GM23338 (cell line): ENCODE measurements around the gene THADA. TPM values are rescaled to one million over a fixed set of nuclear protein-coding genes. Genes with fewer than 3 reads are reported as not detected.

ENCODE experiments used
- ATAC-seq: fragments of 200-7000 bp; cut with Tn5 transposase; 3 replicates; pipeline ENCODE4 v1.9.1; 2020
- DNase-seq: peaks from one replicate; pipeline ENCODE4 v3.0.0-alpha.2; 2015; ENCODE audit warnings: low spot score
- H2AFZ ChIP-seq: fragments of 200-600 bp; sonication (generic); 2 replicates; pipeline ENCODE4 v1.8.0; 2016; ENCODE audit warnings: antibody characterized with exemption, mild to moderate bottlenecking, moderate library complexity
- H3F3A ChIP-seq: fragments of 200-600 bp; sonication (generic); replicated peaks from 2 replicates; pipeline ENCODE4 v1.8.0; 2017; ENCODE audit warnings: antibody characterized with exemption, mixed run types, low read depth
- H3K27ac ChIP-seq: fragments of 200-600 bp; sonication (generic); 2 replicates; pipeline ENCODE4 v1.6.1; 2016; ENCODE audit warnings: low read depth
- H3K27me3 ChIP-seq: fragments of 200-600 bp; sonication (generic); 2 replicates; pipeline ENCODE4 v1.8.0; 2016; ENCODE audit warnings: mild to moderate bottlenecking, mixed run types, moderate library complexity; ENCODE audit not compliant: insufficient read depth
- H3K36me3 ChIP-seq: fragments of 200-600 bp; sonication (generic); 2 replicates; pipeline ENCODE4 v1.8.0; 2016; ENCODE audit warnings: mild to moderate bottlenecking; ENCODE audit not compliant: insufficient read depth
- H3K4me1 ChIP-seq: fragments of 200-600 bp; sonication (generic); 2 replicates; pipeline ENCODE4 v1.8.0; 2016; ENCODE audit warnings: mild to moderate bottlenecking, moderate library complexity; ENCODE audit not compliant: insufficient read depth
- H3K4me2 ChIP-seq: fragments of 200-600 bp; sonication (generic); 2 replicates; pipeline ENCODE4 v1.7.1; 2017; ENCODE audit warnings: mixed run types
- H3K4me3 ChIP-seq: fragments of 200-600 bp; sonication (generic); 2 replicates; pipeline ENCODE4 v1.6.1; 2016; ENCODE audit warnings: mixed run types
- H3K79me2 ChIP-seq: fragments of 200-600 bp; sonication (generic); replicated peaks from 2 replicates; pipeline ENCODE4 v1.8.0; 2017; ENCODE audit warnings: mild to moderate bottlenecking; ENCODE audit not compliant: insufficient read depth
- H3K9me2 ChIP-seq: fragments of 200-600 bp; sonication (generic); 2 replicates; pipeline ENCODE4 v1.8.0; 2017; ENCODE audit not compliant: insufficient read depth
- H4K20me1 ChIP-seq: fragments of 200-600 bp; sonication (generic); replicated peaks from 2 replicates; pipeline ENCODE4 v1.8.0; 2017; ENCODE audit warnings: mild to moderate bottlenecking; ENCODE audit not compliant: insufficient read depth
- H3K27ac Mint-ChIP-seq: 2 replicates; pipeline ENCODE4 v1.8.0; 2020; ENCODE audit warnings: inconsistent platforms, mild to moderate bottlenecking, moderate library complexity, mixed read lengths
- H3K27me3 Mint-ChIP-seq: 3 replicates; pipeline ENCODE4 v1.8.0; 2022; ENCODE audit warnings: low read depth, mild to moderate bottlenecking, moderate library complexity, mixed read lengths, inconsistent platforms; ENCODE audit not compliant: insufficient read depth, poor library complexity
- H3K36me3 Mint-ChIP-seq: 3 replicates; pipeline ENCODE4 v1.8.0; 2021; ENCODE audit warnings: low read depth, mild to moderate bottlenecking, inconsistent platforms, moderate library complexity, mixed read lengths
- H3K4me1 Mint-ChIP-seq: 3 replicates; pipeline ENCODE4 v1.8.0; 2020; ENCODE audit warnings: mild to moderate bottlenecking, inconsistent platforms, mixed read lengths
- H3K4me3 Mint-ChIP-seq: 3 replicates; pipeline ENCODE4 v1.8.0; 2021; ENCODE audit warnings: moderate library complexity, mild to moderate bottlenecking, inconsistent platforms, mixed read lengths
- H3K9me3 Mint-ChIP-seq: 3 replicates; pipeline ENCODE4 v1.8.0; 2020; ENCODE audit warnings: moderate library complexity, mild to moderate bottlenecking, inconsistent platforms, mixed read lengths
- ETS1 ChIP-seq: IDR thresholded peaks from 2 replicates; pipeline ENCODE4 v1.6.1; 2016; ENCODE audit warnings: antibody characterized with exemption
- EZH2 ChIP-seq: fragments of 200-600 bp; sonication (generic); IDR thresholded peaks from one replicate; pipeline ENCODE4 v1.8.0; 2017; ENCODE audit warnings: antibody characterized with exemption, mild to moderate bottlenecking, low read depth; ENCODE audit not compliant: unreplicated experiment
- EZH2phosphoT487 ChIP-seq: fragments of 200-600 bp; sonication (generic); IDR thresholded peaks from one replicate; pipeline ENCODE4 v1.8.1; 2018; ENCODE audit warnings: antibody characterized with exemption; ENCODE audit not compliant: unreplicated experiment
- JUNB ChIP-seq: IDR thresholded peaks from one replicate; pipeline ENCODE4 v1.6.1; 2016; ENCODE audit warnings: antibody characterized with exemption; ENCODE audit not compliant: unreplicated experiment
- POLR2AphosphoS5 ChIP-seq: IDR thresholded peaks from 2 replicates; pipeline ENCODE4 v1.6.1; 2016; ENCODE audit warnings: antibody characterized with exemption, low read depth
- STAT1 ChIP-seq: IDR thresholded peaks from one replicate; pipeline ENCODE4 v1.6.1; 2016; ENCODE audit warnings: antibody characterized with exemption; ENCODE audit not compliant: unreplicated experiment
- ZNF114 ChIP-seq: fragments of 250-450 bp; sonication (Bioruptor Pico); IDR thresholded peaks from 2 replicates; pipeline ENCODE4 v1.5.0; 2020; ENCODE audit warnings: mild to moderate bottlenecking, moderate library complexity
- ZNF331 ChIP-seq: fragments of 250-450 bp; sonication (Bioruptor Pico); IDR thresholded peaks from 2 replicates; pipeline ENCODE4 v1.5.0; 2020; ENCODE audit warnings: low read depth, mild to moderate bottlenecking, moderate library complexity
- polyA plus RNA-seq: library from polyadenylated mRNA; unstranded; fragments of >200 nt; fragmentation: Nextera tagmentation; extraction: Ambion mirVana; gene quantifications from 2 replicates; pipeline ENCODE4 v1.2.1, GENCODE V29; 2016
- total RNA-seq: library from RNA; depleted of rRNA; stranded (reverse); fragments of >200 nt; shearing (Covaris generic); gene quantifications from 2 replicates; pipeline ENCODE4 v1.2.3, GENCODE V29; 2014
- TF ChIP-seq, protein P1 (sequence below), 2 experiments: fragments of 200-600 bp in 1 of 2; sonication (generic) in 1 of 2; conservative IDR thresholded peaks; 2 replicates each; pipeline versions ENCODE4 v1.5.1 to v1.6.1; 2016 to 2017; ENCODE audit warnings: antibody characterized with exemption in 2 of 2, low read depth in 2 of 2, mild to moderate bottlenecking in 2 of 2, moderate library complexity in 1 of 2

The THADA gene
- total and polyA plus RNA-seq, 2 experiments from 2014 or later = 17.0 to 30.7 TPM

GRCh38 chr2:43341959-43342757 is 253.7 kb downstream of the THADA start:
- H3K36me3 Mint-ChIP-seq = no peaks in the 10 kb centered on the region; the same call in 2 of the 3 replicates
- H3K36me3 ChIP-seq = no peaks in the 10 kb centered on the region; the same call in 1 of the 2 replicates
- H3K27me3 Mint-ChIP-seq = peaks cover 7% of the 10 kb centered on the region
- H3K27ac ChIP-seq = no peak overlapping the region
- no peaks in the 10 kb centered on the region for H3K9me3 Mint-ChIP-seq
- no peak overlapping the region for H3K4me3 ChIP-seq
- H4K20me1 ChIP-seq = no peaks in the 10 kb centered on the region
- no peaks in the 10 kb centered on the region for H3F3A ChIP-seq
- no peak overlapping the region for H3K27ac Mint-ChIP-seq
- peaks cover 38% of the 10 kb centered on the region for H3K4me1 Mint-ChIP-seq
- H3K4me3 Mint-ChIP-seq = no peak overlapping the region
- H3K27me3 ChIP-seq = no peaks in the 10 kb centered on the region
- no peak overlapping the region for H2AFZ ChIP-seq
- DNase-seq = no peak
- H3K9me2 ChIP-seq = no peaks in the 10 kb centered on the region
- H3K79me2 ChIP-seq = no peaks in the 10 kb centered on the region
- H3K4me1 ChIP-seq = peaks cover 31% of the 10 kb centered on the region
- no peak for TF ChIP-seq EZH2phosphoT487
- no peak for TF ChIP-seq ETS1
- no peak overlapping the region for H3K4me2 ChIP-seq
- ATAC-seq = no peak

DNA sequence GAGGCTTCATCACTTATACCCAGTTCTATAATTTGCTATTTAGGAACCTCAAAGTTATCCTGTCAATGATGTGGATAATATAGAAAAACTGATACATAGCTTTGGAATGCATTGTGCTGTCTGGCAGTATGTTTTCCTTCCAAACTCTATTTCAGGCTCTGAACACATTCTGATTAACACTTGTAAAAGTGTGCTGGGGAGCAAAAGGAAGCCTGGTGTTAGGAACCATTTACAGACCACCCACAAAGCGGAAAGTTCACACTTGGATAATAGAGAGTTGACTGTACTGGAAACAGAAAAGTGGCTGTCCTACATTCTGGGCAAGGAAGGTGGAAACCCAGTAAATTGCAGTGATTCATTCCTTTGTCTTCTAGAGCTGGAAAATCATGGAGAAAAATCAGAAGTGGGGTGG is 254.9 kb downstream of the THADA start:
- H3K4me2 ChIP-seq = no peak overlapping the region; the same call in 1 of the 2 replicates
- no peak overlapping the region for H3K27ac ChIP-seq
- Mint-ChIP-seq H3K4me3 (no peak overlapping the region), H3K36me3 (no peaks in the 10 kb centered on the region; the same call in 2 of the 3 replicates), H3K27me3 (peaks cover 7% of the 10 kb centered on the region), H3K4me1 (peaks cover 27% of the 10 kb centered on the region), H3K9me3 (no peaks in the 10 kb centered on the region), H3K27ac (peak overlapping the region; percentile 39; the same call in 1 of the 2 replicates)
- peaks cover 19% of the 10 kb centered on the region for H3K4me1 ChIP-seq
- DNase-seq (no peak), ATAC-seq (no peak)
- H3K4me3 ChIP-seq = no peak overlapping the region
- no peaks in the 10 kb centered on the region for H3K79me2 ChIP-seq
- H3K9me2 ChIP-seq = no peaks in the 10 kb centered on the region
- no peaks in the 10 kb centered on the region; the same call in 1 of the 2 replicates for H3K36me3 ChIP-seq
- no peak overlapping the region for H2AFZ ChIP-seq
- H3K27me3 ChIP-seq = no peaks in the 10 kb centered on the region
- no peak for TF ChIP-seq ZNF114
- no peaks in the 10 kb centered on the region for H4K20me1 ChIP-seq
- no peaks in the 10 kb centered on the region for H3F3A ChIP-seq

- no peaks in the 10 kb centered on the region for H3K79me2 ChIP-seq
- DNase-seq (no peak), ATAC-seq (no peak)
- no peaks in the 10 kb centered on the region for H3F3A ChIP-seq
- Mint-ChIP-seq H3K27ac (no peak overlapping the region), H3K36me3 (no peaks in the 10 kb centered on the region; the same call in 2 of the 3 replicates), H3K9me3 (no peaks in the 10 kb centered on the region), H3K4me3 (no peak overlapping the region), H3K27me3 (peaks cover 4% of the 10 kb centered on the region), H3K4me1 (peaks cover 18% of the 10 kb centered on the region)
- H3K9me2 ChIP-seq = no peaks in the 10 kb centered on the region
- H3K27me3 ChIP-seq = no peaks in the 10 kb centered on the region
- no peak overlapping the region for H3K4me3 ChIP-seq
- no peaks in the 10 kb centered on the region for H4K20me1 ChIP-seq
- H3K4me2 ChIP-seq = no peak overlapping the region
- TF ChIP-seq, protein P1, sequence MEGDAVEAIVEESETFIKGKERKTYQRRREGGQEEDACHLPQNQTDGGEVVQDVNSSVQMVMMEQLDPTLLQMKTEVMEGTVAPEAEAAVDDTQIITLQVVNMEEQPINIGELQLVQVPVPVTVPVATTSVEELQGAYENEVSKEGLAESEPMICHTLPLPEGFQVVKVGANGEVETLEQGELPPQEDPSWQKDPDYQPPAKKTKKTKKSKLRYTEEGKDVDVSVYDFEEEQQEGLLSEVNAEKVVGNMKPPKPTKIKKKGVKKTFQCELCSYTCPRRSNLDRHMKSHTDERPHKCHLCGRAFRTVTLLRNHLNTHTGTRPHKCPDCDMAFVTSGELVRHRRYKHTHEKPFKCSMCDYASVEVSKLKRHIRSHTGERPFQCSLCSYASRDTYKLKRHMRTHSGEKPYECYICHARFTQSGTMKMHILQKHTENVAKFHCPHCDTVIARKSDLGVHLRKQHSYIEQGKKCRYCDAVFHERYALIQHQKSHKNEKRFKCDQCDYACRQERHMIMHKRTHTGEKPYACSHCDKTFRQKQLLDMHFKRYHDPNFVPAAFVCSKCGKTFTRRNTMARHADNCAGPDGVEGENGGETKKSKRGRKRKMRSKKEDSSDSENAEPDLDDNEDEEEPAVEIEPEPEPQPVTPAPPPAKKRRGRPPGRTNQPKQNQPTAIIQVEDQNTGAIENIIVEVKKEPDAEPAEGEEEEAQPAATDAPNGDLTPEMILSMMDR (conservative IDR thresholded peaks at IDR 0.05; ENCODE audit: low read depth in 2 of 2) = no peak
- TF ChIP-seq JUNB = no peak
- TF ChIP-seq STAT1 = no peak
- no peak for TF ChIP-seq POLR2AphosphoS5
- no peak for TF ChIP-seq ETS1
- TF ChIP-seq ZNF331 (CRISPR knock-in tag) = no peak
- no peak for TF ChIP-seq ZNF114
- no peak for TF ChIP-seq EZH2phosphoT487
- TF ChIP-seq EZH2 = no peak
- no peak overlapping the region for H2AFZ ChIP-seq
- H3K27ac ChIP-seq = no peak overlapping the region
- peaks cover 10% of the 10 kb centered on the region for H3K4me1 ChIP-seq
- H3K36me3 ChIP-seq = no peaks in the 10 kb centered on the region; the same call in 1 of the 2 replicates
Measured at GRCh38 chr2:43340066-43340465, 255.8 kb downstream of the THADA start.
